ENCODE results near the gene LRMDA. TPM values are rescaled to one million over a fixed set of nuclear protein-coding genes. Genes with fewer than 3 reads are reported as not detected.

Gene LRMDA
- total and polyA plus RNA-seq, 2 of the 13 experiments (the other 11 are each of a cell fraction or from before 2014, with no cell fraction given), result 13.4 to 22.0 TPM

GRCh38 chr10:75857896-75858295 lies 426.5 kb downstream of the LRMDA start (continued):
- TF ChIP-seq HMGXB3 (CRISPR knock-in tag; IDR thresholded peaks at IDR 0.05; ENCODE audit: borderline replicate concordance) (no peak), EP300 (IDR thresholded peaks at IDR 0.05; ENCODE audit: low read depth in 2 of 2, low read length in 2 of 2) (no peak), EP300 (CRISPR knock-in tag; IDR thresholded peaks at IDR 0.05; ENCODE audit: borderline replicate concordance) (no peak), HHEX (CRISPR knock-in tag; IDR thresholded peaks at IDR 0.05) (no peak), JUNB (CRISPR knock-in tag; IDR thresholded peaks at IDR 0.05; ENCODE audit: borderline replicate concordance) (no peak), SIX4 (CRISPR knock-in tag; IDR thresholded peaks at IDR 0.05) (no peak), ZFP90 (CRISPR knock-in tag; IDR thresholded peaks at IDR 0.05; ENCODE audit: borderline replicate concordance) (no peak)

DNA sequence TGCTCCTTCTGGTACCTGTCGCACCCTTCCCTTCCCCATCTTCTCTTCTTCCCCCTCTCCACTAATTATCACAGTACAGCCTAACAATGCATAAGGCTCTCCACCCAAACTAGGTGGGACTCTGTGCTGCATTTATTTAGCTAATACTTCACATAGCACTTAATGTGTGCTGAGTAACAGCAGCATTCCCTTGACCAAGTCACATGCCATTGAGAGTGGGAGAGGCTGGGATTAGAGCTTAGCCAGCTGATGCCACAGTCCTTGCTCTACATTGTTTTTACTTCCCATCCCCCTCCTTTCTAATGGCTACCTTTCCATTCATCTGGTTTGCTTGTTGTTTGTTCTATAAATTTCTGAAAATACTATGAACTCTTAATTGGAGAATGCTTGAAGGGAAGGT lies 426.9 kb downstream of the LRMDA start:
- Histone ChIP-seq H3K9me3 (ENCODE audit: low read length) (no peaks in the 10 kb centered on the region), H3K36me3 (replicated peaks in 1 of 2; ENCODE audit: control insufficient read depth in 1 of 2, insufficient read depth in 2 of 2, low read length in 2 of 2) (no peaks in the 10 kb centered on the region), H3K27ac (ENCODE audit: extremely low read length, insufficient read depth, low read length) (no peak overlapping the region), H3K4me3 (replicated peaks in 1 of 3; ENCODE audit: insufficient read depth in 1 of 3, low read depth in 2 of 3, low read length in 3 of 3) (no peak overlapping the region), H3K27me3 (ENCODE audit: control insufficient read depth in 1 of 2, insufficient read depth in 2 of 2, low read length in 2 of 2) (no peaks in the 10 kb centered on the region), H3K4me2 (ENCODE audit: low read depth, low read length) (no peak overlapping the region), H3K9ac (ENCODE audit: insufficient read depth, low read depth, low read length) (no peak overlapping the region), H4K20me1 (ENCODE audit: insufficient read depth, low read length) (no peaks in the 10 kb centered on the region), H2AFZ (ENCODE audit: low read length) (no peak overlapping the region), H3K79me2 (ENCODE audit: insufficient read depth, low read length) (no peaks in the 10 kb centered on the region), H3K4me1 (ENCODE audit: insufficient read depth, low read length) (peaks cover 6% of the 10 kb centered on the region; the same call in 1 of the 2 replicates)
- in situ Hi-C loops (cut with HindIII; ENCODE audit: extremely low pct_ligation_motif_present, low pct_unique_long_range_greater_than_20kb), result no loop called here
- no TSS peak for BruUV-seq (replicated peaks)
- no peak for DNase-seq (ENCODE audit: low spot score)
- ChIA-PET CTCF (ENCODE audit: low intra/inter-chr PET ratio, low total read pairs) (no interaction called here), POLR2A (no interaction called here)
- no peak for FAIRE-seq
- TF ChIP-seq HHEX (CRISPR knock-in tag; IDR thresholded peaks at IDR 0.05) (no peak), FOXO1 (CRISPR knock-in tag; IDR thresholded peaks at IDR 0.05) (no peak), ZNF24 (IDR thresholded peaks at IDR 0.05) (no peak), ZNF878 (CRISPR knock-in tag; IDR thresholded peaks at IDR 0.05) (no peak), ZNF672 (CRISPR knock-in tag; IDR thresholded peaks at IDR 0.05) (no peak), RFX5 (IDR thresholded peaks at IDR 0.05; ENCODE audit: low read depth, low read length) (no peak), SUZ12 (IDR thresholded peaks at IDR 0.05; ENCODE audit: low read depth, low read length) (no peak), ZNF354B (CRISPR knock-in tag; IDR thresholded peaks at IDR 0.05) (no peak)
- TF ChIP-seq, protein P1, sequence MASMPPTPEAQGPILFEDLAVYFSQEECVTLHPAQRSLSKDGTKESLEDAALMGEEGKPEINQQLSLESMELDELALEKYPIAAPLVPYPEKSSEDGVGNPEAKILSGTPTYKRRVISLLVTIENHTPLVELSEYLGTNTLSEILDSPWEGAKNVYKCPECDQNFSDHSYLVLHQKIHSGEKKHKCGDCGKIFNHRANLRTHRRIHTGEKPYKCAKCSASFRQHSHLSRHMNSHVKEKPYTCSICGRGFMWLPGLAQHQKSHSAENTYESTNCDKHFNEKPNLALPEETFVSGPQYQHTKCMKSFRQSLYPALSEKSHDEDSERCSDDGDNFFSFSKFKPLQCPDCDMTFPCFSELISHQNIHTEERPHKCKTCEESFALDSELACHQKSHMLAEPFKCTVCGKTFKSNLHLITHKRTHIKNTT (CRISPR knock-in tag; IDR thresholded peaks at IDR 0.05), result no peak
- TF ChIP-seq, protein P2, sequence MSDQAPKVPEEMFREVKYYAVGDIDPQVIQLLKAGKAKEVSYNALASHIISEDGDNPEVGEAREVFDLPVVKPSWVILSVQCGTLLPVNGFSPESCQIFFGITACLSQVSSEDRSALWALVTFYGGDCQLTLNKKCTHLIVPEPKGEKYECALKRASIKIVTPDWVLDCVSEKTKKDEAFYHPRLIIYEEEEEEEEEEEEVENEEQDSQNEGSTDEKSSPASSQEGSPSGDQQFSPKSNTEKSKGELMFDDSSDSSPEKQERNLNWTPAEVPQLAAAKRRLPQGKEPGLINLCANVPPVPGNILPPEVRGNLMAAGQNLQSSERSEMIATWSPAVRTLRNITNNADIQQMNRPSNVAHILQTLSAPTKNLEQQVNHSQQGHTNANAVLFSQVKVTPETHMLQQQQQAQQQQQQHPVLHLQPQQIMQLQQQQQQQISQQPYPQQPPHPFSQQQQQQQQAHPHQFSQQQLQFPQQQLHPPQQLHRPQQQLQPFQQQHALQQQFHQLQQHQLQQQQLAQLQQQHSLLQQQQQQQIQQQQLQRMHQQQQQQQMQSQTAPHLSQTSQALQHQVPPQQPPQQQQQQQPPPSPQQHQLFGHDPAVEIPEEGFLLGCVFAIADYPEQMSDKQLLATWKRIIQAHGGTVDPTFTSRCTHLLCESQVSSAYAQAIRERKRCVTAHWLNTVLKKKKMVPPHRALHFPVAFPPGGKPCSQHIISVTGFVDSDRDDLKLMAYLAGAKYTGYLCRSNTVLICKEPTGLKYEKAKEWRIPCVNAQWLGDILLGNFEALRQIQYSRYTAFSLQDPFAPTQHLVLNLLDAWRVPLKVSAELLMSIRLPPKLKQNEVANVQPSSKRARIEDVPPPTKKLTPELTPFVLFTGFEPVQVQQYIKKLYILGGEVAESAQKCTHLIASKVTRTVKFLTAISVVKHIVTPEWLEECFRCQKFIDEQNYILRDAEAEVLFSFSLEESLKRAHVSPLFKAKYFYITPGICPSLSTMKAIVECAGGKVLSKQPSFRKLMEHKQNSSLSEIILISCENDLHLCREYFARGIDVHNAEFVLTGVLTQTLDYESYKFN (CRISPR knock-in tag; conservative IDR thresholded peaks at IDR 0.05), result no peak
- 100% methylated on average over 1 of the region's 1 CpG for WGBS (ENCODE audit: low lambda C conversion rate)
- no peak for ATAC-seq
- intact Hi-C loops (cut with micrococcal nuclease; ENCODE audit: unreplicated experiment), result no loop called here

Measured in HepG2 (cell line).